ENCODE measurements around the gene SLC39A6. TPM values are rescaled to one million over a fixed set of nuclear protein-coding genes. Genes with fewer than 3 reads are reported as not detected.

SLC39A6 gene
- total RNA-seq, 3 donors from 2014 or later (not counting 1 experiment from before 2014, with no cell fraction given) = 15.2 to 18.8 (median 18.1) TPM

- Histone ChIP-seq H3K4me1 (ENCODE audit: control insufficient read depth, insufficient read depth, low read length) (no peaks in the 10 kb centered on the region), H3K27ac (ENCODE audit: low read length) (no peak overlapping the region), H3K27me3 (ENCODE audit: control insufficient read depth, insufficient read depth, low read length) (no peaks in the 10 kb centered on the region), H3K9me3 (ENCODE audit: control insufficient read depth, insufficient read depth, low read length) (no peaks in the 10 kb centered on the region), H3K4me3 (ENCODE audit: low read length) (no peak overlapping the region), H3K36me3 (ENCODE audit: control insufficient read depth, insufficient read depth, low read length) (peaks cover 50% of the 10 kb centered on the region)
- intact Hi-C loops (cut with micrococcal nuclease) = no loop called here
- H3K27me3 Mint-ChIP-seq (ENCODE audit: low read depth in 2 of 2) = no peaks in the 10 kb centered on the region
- 92% methylated on average over 4 of the region's 4 CpGs for WGBS (ENCODE audit: insufficient coverage)
- DNase-seq (no peak), ATAC-seq (no peak)
- no peaks in the 10 kb centered on the region for H3K9me3 Mint-ChIP-seq
- no peak overlapping the region for H3K27ac Mint-ChIP-seq
- peaks cover 35% of the 10 kb centered on the region for H3K36me3 Mint-ChIP-seq
- H3K4me1 Mint-ChIP-seq = no peaks in the 10 kb centered on the region
- no peak overlapping the region for H3K4me3 Mint-ChIP-seq
- TF ChIP-seq, protein P1, sequence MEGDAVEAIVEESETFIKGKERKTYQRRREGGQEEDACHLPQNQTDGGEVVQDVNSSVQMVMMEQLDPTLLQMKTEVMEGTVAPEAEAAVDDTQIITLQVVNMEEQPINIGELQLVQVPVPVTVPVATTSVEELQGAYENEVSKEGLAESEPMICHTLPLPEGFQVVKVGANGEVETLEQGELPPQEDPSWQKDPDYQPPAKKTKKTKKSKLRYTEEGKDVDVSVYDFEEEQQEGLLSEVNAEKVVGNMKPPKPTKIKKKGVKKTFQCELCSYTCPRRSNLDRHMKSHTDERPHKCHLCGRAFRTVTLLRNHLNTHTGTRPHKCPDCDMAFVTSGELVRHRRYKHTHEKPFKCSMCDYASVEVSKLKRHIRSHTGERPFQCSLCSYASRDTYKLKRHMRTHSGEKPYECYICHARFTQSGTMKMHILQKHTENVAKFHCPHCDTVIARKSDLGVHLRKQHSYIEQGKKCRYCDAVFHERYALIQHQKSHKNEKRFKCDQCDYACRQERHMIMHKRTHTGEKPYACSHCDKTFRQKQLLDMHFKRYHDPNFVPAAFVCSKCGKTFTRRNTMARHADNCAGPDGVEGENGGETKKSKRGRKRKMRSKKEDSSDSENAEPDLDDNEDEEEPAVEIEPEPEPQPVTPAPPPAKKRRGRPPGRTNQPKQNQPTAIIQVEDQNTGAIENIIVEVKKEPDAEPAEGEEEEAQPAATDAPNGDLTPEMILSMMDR (IDR thresholded peaks at IDR 0.05) = no peak
Measured at GRCh38 chr18:36114251-36114650, 14.9 kb downstream of the SLC39A6 start.

DNA sequence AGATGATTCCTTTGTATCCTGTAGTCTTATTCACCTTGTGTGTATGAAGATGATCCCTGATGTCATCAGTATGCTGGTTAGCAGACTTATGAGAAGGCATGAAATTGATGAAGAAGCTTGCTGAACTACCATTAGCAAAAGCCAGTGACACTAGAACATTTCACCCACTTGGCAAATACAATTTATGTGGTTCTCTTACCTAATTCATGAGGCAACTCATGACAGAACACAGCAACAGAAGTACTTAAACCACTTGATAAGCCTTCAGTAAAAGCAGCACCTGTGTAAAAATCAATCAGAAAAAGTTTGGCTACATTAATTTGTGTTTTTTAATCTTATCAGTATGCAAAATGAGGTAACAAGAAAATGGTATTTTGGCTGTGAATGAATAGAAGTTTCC, 16.8 kb downstream of the SLC39A6 start:
- Mint-ChIP-seq H3K4me1 (no peaks in the 10 kb centered on the region), H3K4me3 (no peak overlapping the region), H3K27me3 (ENCODE audit: low read depth in 2 of 2) (no peaks in the 10 kb centered on the region), H3K9me3 (no peaks in the 10 kb centered on the region), H3K36me3 (peaks cover 35% of the 10 kb centered on the region), H3K27ac (no peak overlapping the region)
- no peaks in the 10 kb centered on the region for H3K9me3 ChIP-seq (ENCODE audit: control insufficient read depth, insufficient read depth, low read length)
- H3K36me3 ChIP-seq (ENCODE audit: control insufficient read depth, insufficient read depth, low read length) = peaks cover 53% of the 10 kb centered on the region
- no peak overlapping the region for H3K27ac ChIP-seq (ENCODE audit: low read length)
- intact Hi-C loops (cut with micrococcal nuclease) = no loop called here
- no peaks in the 10 kb centered on the region for H3K27me3 ChIP-seq (ENCODE audit: control insufficient read depth, insufficient read depth, low read length)
- H3K4me3 ChIP-seq (ENCODE audit: low read length) = no peak overlapping the region
- DNase-seq = no peak
- no peak for ATAC-seq
- H3K4me1 ChIP-seq (ENCODE audit: control insufficient read depth, insufficient read depth, low read length) = no peaks in the 10 kb centered on the region
- TF ChIP-seq, protein P1 (IDR thresholded peaks at IDR 0.05) = no peak

DNA sequence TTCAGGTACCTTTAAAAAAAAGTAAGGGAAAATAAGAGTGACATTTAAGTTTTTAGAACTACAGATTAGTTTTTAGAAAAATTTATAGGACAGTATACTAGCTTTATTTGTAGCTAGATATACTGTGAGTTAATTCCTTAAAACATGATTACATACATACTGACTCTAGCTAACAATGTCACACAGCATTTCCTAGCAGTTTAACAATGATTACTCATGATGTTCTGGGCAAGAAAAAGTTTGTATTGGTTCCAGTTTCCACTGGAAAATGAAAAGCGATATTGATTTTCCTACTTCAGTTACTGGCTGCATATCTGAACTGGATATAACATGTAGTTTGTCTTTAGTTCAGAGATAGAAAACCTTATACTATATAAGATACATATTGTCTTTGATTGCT, 19.4 kb downstream of the SLC39A6 start:
- H3K27me3 Mint-ChIP-seq (ENCODE audit: low read depth in 2 of 2) = no peaks in the 10 kb centered on the region
- no peak for DNase-seq
- no peak overlapping the region for H3K27ac ChIP-seq (ENCODE audit: low read length)
- H3K4me3 Mint-ChIP-seq = no peak overlapping the region
- no peak overlapping the region for H3K4me3 ChIP-seq (ENCODE audit: low read length)
- no CpG with 5 or more reads among the region's 1 CpG for WGBS (ENCODE audit: insufficient coverage)
- H3K9me3 Mint-ChIP-seq = no peaks in the 10 kb centered on the region
- no peaks in the 10 kb centered on the region for H3K9me3 ChIP-seq (ENCODE audit: control insufficient read depth, insufficient read depth, low read length)
- peaks cover 40% of the 10 kb centered on the region for H3K36me3 ChIP-seq (ENCODE audit: control insufficient read depth, insufficient read depth, low read length)
- no peaks in the 10 kb centered on the region for H3K4me1 Mint-ChIP-seq
- H3K27ac Mint-ChIP-seq = no peak overlapping the region
- intact Hi-C loops (cut with micrococcal nuclease) = no loop called here
- no peak for ATAC-seq
- H3K4me1 ChIP-seq (ENCODE audit: control insufficient read depth, insufficient read depth, low read length) = no peaks in the 10 kb centered on the region
- H3K27me3 ChIP-seq (ENCODE audit: control insufficient read depth, insufficient read depth, low read length) = no peaks in the 10 kb centered on the region
- peaks cover 20% of the 10 kb centered on the region for H3K36me3 Mint-ChIP-seq
- TF ChIP-seq, protein P1 (IDR thresholded peaks at IDR 0.05) = no peak

GRCh38 chr18:36108601-36109000, 20.5 kb downstream of the SLC39A6 start:
- intact Hi-C loops (cut with micrococcal nuclease) = no loop called here
- Histone ChIP-seq H3K4me1 (ENCODE audit: control insufficient read depth, insufficient read depth, low read length) (no peaks in the 10 kb centered on the region), H3K27ac (ENCODE audit: low read length) (no peak overlapping the region), H3K27me3 (ENCODE audit: control insufficient read depth, insufficient read depth, low read length) (no peaks in the 10 kb centered on the region), H3K9me3 (ENCODE audit: control insufficient read depth, insufficient read depth, low read length) (no peaks in the 10 kb centered on the region), H3K4me3 (ENCODE audit: low read length) (no peak overlapping the region), H3K36me3 (ENCODE audit: control insufficient read depth, insufficient read depth, low read length) (peaks cover 34% of the 10 kb centered on the region)
- peaks cover 13% of the 10 kb centered on the region for H3K36me3 Mint-ChIP-seq
- TF ChIP-seq, protein P1 (IDR thresholded peaks at IDR 0.05) = no peak
- H3K9me3 Mint-ChIP-seq = no peaks in the 10 kb centered on the region
- DNase-seq = no peak
- no peak overlapping the region for H3K4me3 Mint-ChIP-seq
- no peaks in the 10 kb centered on the region for H3K4me1 Mint-ChIP-seq
- H3K27me3 Mint-ChIP-seq (ENCODE audit: low read depth in 2 of 2) = no peaks in the 10 kb centered on the region
- WGBS (ENCODE audit: insufficient coverage) = 100% methylated on average over 1 of the region's 5 CpGs
- ATAC-seq = no peak
- H3K27ac Mint-ChIP-seq = no peak overlapping the region
